ENCODE measurements around the gene HOXC10. TPM values are rescaled to one million over a fixed set of nuclear protein-coding genes. Genes with fewer than 3 reads are reported as not detected.
A peak's percentile ranks its signal among the peaks of the same experiment; 100 is the strongest.

HOXC10 gene
- total and polyA plus RNA-seq, 2 donors from 2014 or later: 49.7 to 50.7 TPM

- Histone ChIP-seq H3K4me3 (ENCODE audit: low read length in 3 of 3) (no peak overlapping the region), H3K4me1 (ENCODE audit: control insufficient read depth in 2 of 3, insufficient read depth in 2 of 3, low read depth in 1 of 3, low read length in 3 of 3) (no peaks in the 10 kb centered on the region), H3K9ac (ENCODE audit: low read length in 3 of 3) (no peak overlapping the region), H3K27ac (ENCODE audit: low read depth in 2 of 2, low read length in 2 of 2) (no peak overlapping the region), H3K27me3 (ENCODE audit: control insufficient read depth, insufficient read depth, low read length) (peaks cover 80% of the 10 kb centered on the region), H3K9me3 (ENCODE audit: control insufficient read depth in 2 of 3, insufficient read depth in 1 of 3, low read length in 3 of 3) (no peaks in the 10 kb centered on the region), H3K36me3 (ENCODE audit: control insufficient read depth in 2 of 3, insufficient read depth in 3 of 3, low read length in 3 of 3) (no peaks in the 10 kb centered on the region)
- TF ChIP-seq CTCF (IDR thresholded peaks at IDR 0.05; ENCODE audit: borderline replicate concordance, extremely low read depth, insufficient read depth): no peak
- intact Hi-C loops (cut with DNase I): no loop called here
- FAIRE-seq (no peak), DNase-seq (no peak)
These were observed 26.8 kb upstream of the HOXC10 start for GRCh38 chr12:53958128-53958527.

GRCh38 chr12:53959314-53959713, 25.6 kb upstream of the HOXC10 start:
- Histone ChIP-seq H3K4me3 (ENCODE audit: low read length in 3 of 3) (no peak overlapping the region), H3K9me3 (ENCODE audit: control insufficient read depth in 2 of 3, insufficient read depth in 1 of 3, low read length in 3 of 3) (no peaks in the 10 kb centered on the region), H3K27ac (ENCODE audit: low read depth in 2 of 2, low read length in 2 of 2) (no peak overlapping the region), H3K27me3 (ENCODE audit: control insufficient read depth, insufficient read depth, low read length) (peaks cover 80% of the 10 kb centered on the region), H3K4me1 (ENCODE audit: control insufficient read depth in 2 of 3, insufficient read depth in 2 of 3, low read depth in 1 of 3, low read length in 3 of 3) (no peaks in the 10 kb centered on the region), H3K36me3 (ENCODE audit: control insufficient read depth in 2 of 3, insufficient read depth in 3 of 3, low read length in 3 of 3) (no peaks in the 10 kb centered on the region), H3K9ac (ENCODE audit: low read length in 3 of 3) (no peak overlapping the region)
- TF ChIP-seq CTCF (IDR thresholded peaks at IDR 0.05; ENCODE audit: borderline replicate concordance, extremely low read depth, insufficient read depth): no peak
- intact Hi-C loops (cut with DNase I): no loop called here
- DNase-seq: peak in 1 of 5 donors; percentile 20
- FAIRE-seq: no peak

GRCh38 chr12:53960187-53961024, 24.5 kb upstream of the HOXC10 start:
- Histone ChIP-seq H3K36me3 (ENCODE audit: control insufficient read depth in 2 of 3, insufficient read depth in 3 of 3, low read length in 3 of 3) (no peaks in the 10 kb centered on the region), H3K9me3 (ENCODE audit: control insufficient read depth in 2 of 3, insufficient read depth in 1 of 3, low read length in 3 of 3) (no peaks in the 10 kb centered on the region), H3K27ac (ENCODE audit: low read depth in 2 of 2, low read length in 2 of 2) (no peak overlapping the region), H3K9ac (ENCODE audit: low read length in 3 of 3) (no peak overlapping the region), H3K4me1 (ENCODE audit: control insufficient read depth in 2 of 3, insufficient read depth in 2 of 3, low read depth in 1 of 3, low read length in 3 of 3) (no peaks in the 10 kb centered on the region), H3K4me3 (ENCODE audit: low read length in 3 of 3) (no peak overlapping the region), H3K27me3 (ENCODE audit: control insufficient read depth, insufficient read depth, low read length) (peaks cover 85% of the 10 kb centered on the region)
- intact Hi-C loops (cut with DNase I): no loop called here
- FAIRE-seq (no peak), DNase-seq (peak in 1 of 5 donors; percentile 52)
- no peak for TF ChIP-seq CTCF (IDR thresholded peaks at IDR 0.05; ENCODE audit: borderline replicate concordance, extremely low read depth, insufficient read depth)

Data from kidney (tissue), 14 donors.